Mesenchymal stem cell (in vitro differentiated cells and primary cell): Measurements from ENCODE around the gene CCSER1.
A peak's percentile ranks its signal among the peaks of the same experiment; 100 is the strongest.

Source experiments
- DNase-seq: peaks from one replicate; pipeline ENCODE4 v3.0.0-alpha.2; 2013
- H2AFZ ChIP-seq: one replicate; pipeline ENCODE4 v1.6.1; 2013; ENCODE audit warnings: low read depth, mild to moderate bottlenecking, control low read depth, inconsistent platforms, low read length, moderate library complexity
- H2AK5ac ChIP-seq: 2 replicates; pipeline ENCODE4 v1.6.1; 2013; ENCODE audit warnings: low read length, moderate library complexity, mild to moderate bottlenecking, inconsistent platforms; ENCODE audit not compliant: severe bottlenecking
- H2BK120ac ChIP-seq: one replicate; pipeline ENCODE4 v1.6.1; 2013; ENCODE audit warnings: low read depth, mild to moderate bottlenecking, inconsistent platforms, low read length, moderate library complexity
- H2BK12ac ChIP-seq, 2 experiments: one replicate each; pipeline ENCODE4 v1.6.1; 2013; ENCODE audit warnings: inconsistent platforms in 2 of 2, low read length in 2 of 2, mild to moderate bottlenecking in 2 of 2, moderate library complexity in 2 of 2, control low read depth in 1 of 2
- H2BK15ac ChIP-seq: one replicate; pipeline ENCODE4 v1.6.1; 2013; ENCODE audit warnings: mild to moderate bottlenecking, low read depth, inconsistent platforms; ENCODE audit not compliant: poor library complexity, severe bottlenecking
- H2BK5ac ChIP-seq: 2 replicates; pipeline ENCODE4 v1.6.1; 2013; ENCODE audit warnings: low read depth, mild to moderate bottlenecking, low read length, control low read depth, inconsistent platforms; ENCODE audit not compliant: poor library complexity, severe bottlenecking
- H3K14ac ChIP-seq, 2 experiments: one replicate each; pipeline ENCODE4 v1.6.1; 2013; ENCODE audit warnings: inconsistent platforms in 2 of 2, low read length in 2 of 2, control low read depth in 1 of 2, mild to moderate bottlenecking in 1 of 2, moderate library complexity in 1 of 2
- H3K18ac ChIP-seq, 2 experiments: one replicate each; pipeline ENCODE4 v1.6.1; 2013; ENCODE audit warnings: inconsistent platforms in 2 of 2, low read length in 2 of 2, control low read depth in 1 of 2, low read depth in 1 of 2, mild to moderate bottlenecking in 1 of 2
- H3K23ac ChIP-seq, 2 experiments: one replicate each; pipeline ENCODE4 v1.6.1; 2013; ENCODE audit warnings: inconsistent platforms in 2 of 2, low read length in 2 of 2, mild to moderate bottlenecking in 2 of 2, moderate library complexity in 2 of 2, control low read depth in 1 of 2
- H3K27ac ChIP-seq: 2 replicates; pipeline ENCODE4 v1.5.1; 2013; ENCODE audit warnings: mild to moderate bottlenecking, moderate library complexity, low read length, control low read depth, inconsistent platforms; ENCODE audit not compliant: poor library complexity, severe bottlenecking
- H3K27me3 ChIP-seq, 2 experiments: 2 replicates each; pipeline versions ENCODE4 v1.6.1 to v1.7.0; 2013; ENCODE audit warnings: low read length in 2 of 2, mild to moderate bottlenecking in 2 of 2, moderate library complexity in 2 of 2, control low read depth in 1 of 2, inconsistent platforms in 1 of 2; ENCODE audit not compliant: control insufficient read depth in 1 of 2, insufficient read depth in 1 of 2
- H3K36me3 ChIP-seq, 2 experiments: 2 replicates each; pipeline versions ENCODE4 v1.6.1 to v1.7.0; 2013; ENCODE audit warnings: low read length in 2 of 2, control low read depth in 1 of 2, inconsistent platforms in 1 of 2, low read depth in 1 of 2, mild to moderate bottlenecking in 1 of 2; ENCODE audit not compliant: insufficient read depth in 2 of 2, control insufficient read depth in 1 of 2
- H3K4ac ChIP-seq, 2 experiments: one replicate each; pipeline ENCODE4 v1.6.1; 2013; ENCODE audit warnings: inconsistent platforms in 2 of 2, low read length in 2 of 2, mild to moderate bottlenecking in 2 of 2, moderate library complexity in 2 of 2, control low read depth in 1 of 2, low read depth in 1 of 2
- H3K4me1 ChIP-seq: 2 replicates; pipeline ENCODE4 v1.6.1; 2013; ENCODE audit warnings: low read depth, low read length, control low read depth; ENCODE audit not compliant: control insufficient read depth, insufficient read depth
- H3K4me2 ChIP-seq: 2 replicates; pipeline ENCODE4 v1.6.1; 2013; ENCODE audit warnings: low read length, mild to moderate bottlenecking, inconsistent platforms; ENCODE audit not compliant: poor library complexity, severe bottlenecking
- H3K4me3 ChIP-seq, 2 experiments: 2 replicates each; pipeline versions ENCODE4 v1.5.1 to v1.7.0; 2013; ENCODE audit warnings: low read length in 2 of 2, mild to moderate bottlenecking in 2 of 2, control low read depth in 1 of 2, low read depth in 1 of 2; ENCODE audit not compliant: insufficient read depth in 1 of 2
- H3K79me1 ChIP-seq: replicated peaks from 2 replicates; pipeline ENCODE4 v1.6.1; 2013; ENCODE audit warnings: mild to moderate bottlenecking, control low read depth, low read length, inconsistent platforms; ENCODE audit not compliant: poor library complexity, severe bottlenecking
- H3K9ac ChIP-seq: 2 replicates; pipeline ENCODE4 v1.7.0; 2013; ENCODE audit warnings: mild to moderate bottlenecking, low read length, moderate library complexity
- H3K9me3 ChIP-seq: 2 replicates; pipeline ENCODE4 v1.7.0; 2013; ENCODE audit warnings: mild to moderate bottlenecking, low read length; ENCODE audit not compliant: control insufficient read depth
- H4K8ac ChIP-seq: one replicate; pipeline ENCODE4 v1.6.1; 2013; ENCODE audit warnings: inconsistent platforms, mild to moderate bottlenecking, low read length, moderate library complexity
- H4K91ac ChIP-seq: one replicate; pipeline ENCODE4 v1.6.1; 2013; ENCODE audit warnings: mild to moderate bottlenecking, low read length, inconsistent platforms
- WGBS: methylation state at CpG from one replicate; pipeline ENCODE4 v1.1.7; 2013; ENCODE audit warnings: mixed read lengths; 5-methylcytosine and 5-hydroxymethylcytosine counted together

CCSER1 gene

DNA sequence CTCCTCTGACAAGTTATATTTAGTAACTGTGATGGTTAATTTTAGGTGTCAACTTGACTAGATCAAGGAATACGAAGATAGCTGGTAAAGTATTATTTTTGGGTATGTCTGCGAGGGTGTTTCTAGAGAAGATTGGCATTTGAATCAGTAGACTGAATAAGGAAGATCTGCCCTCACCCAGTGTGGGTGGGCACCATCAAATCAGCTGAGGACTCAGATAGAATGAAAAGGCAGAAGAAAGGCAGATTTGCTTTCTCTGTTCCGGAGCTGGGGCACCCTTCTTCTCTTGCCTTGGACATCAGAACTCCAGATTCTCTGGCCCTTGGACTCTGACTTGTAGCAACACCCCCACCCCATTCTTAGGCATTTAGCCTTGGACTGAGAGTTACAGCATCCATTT, 981.6 kb downstream of the CCSER1 start:
- H3K27me3 ChIP-seq, result no peaks in the 10 kb centered on the region
- H2BK5ac ChIP-seq, result no peak overlapping the region
- no peaks in the 10 kb centered on the region for H3K4me1 ChIP-seq
- no peaks in the 10 kb centered on the region for H3K79me1 ChIP-seq
- H3K9me3 ChIP-seq, result peaks cover 10% of the 10 kb centered on the region
- 88% methylated on average over 3 of the region's 3 CpGs for WGBS
- no peak overlapping the region for H3K18ac ChIP-seq
- no peak overlapping the region for H2AFZ ChIP-seq
- H3K4me2 ChIP-seq, result no peak overlapping the region
- H2BK15ac ChIP-seq, result no peak overlapping the region
- H3K23ac ChIP-seq, result no peak overlapping the region
- no peak overlapping the region for H2AK5ac ChIP-seq
- no peak overlapping the region for H3K4me3 ChIP-seq
- no peak overlapping the region for H4K8ac ChIP-seq
- H3K14ac ChIP-seq, result no peak overlapping the region
- no peak overlapping the region for H3K4ac ChIP-seq
- H3K27ac ChIP-seq, result no peak overlapping the region
- no peak for DNase-seq
- no peak overlapping the region for H2BK120ac ChIP-seq
- no peak overlapping the region for H3K9ac ChIP-seq
- H3K36me3 ChIP-seq, result no peaks in the 10 kb centered on the region
- H2BK12ac ChIP-seq, result no peak overlapping the region
- no peak overlapping the region for H4K91ac ChIP-seq

DNA sequence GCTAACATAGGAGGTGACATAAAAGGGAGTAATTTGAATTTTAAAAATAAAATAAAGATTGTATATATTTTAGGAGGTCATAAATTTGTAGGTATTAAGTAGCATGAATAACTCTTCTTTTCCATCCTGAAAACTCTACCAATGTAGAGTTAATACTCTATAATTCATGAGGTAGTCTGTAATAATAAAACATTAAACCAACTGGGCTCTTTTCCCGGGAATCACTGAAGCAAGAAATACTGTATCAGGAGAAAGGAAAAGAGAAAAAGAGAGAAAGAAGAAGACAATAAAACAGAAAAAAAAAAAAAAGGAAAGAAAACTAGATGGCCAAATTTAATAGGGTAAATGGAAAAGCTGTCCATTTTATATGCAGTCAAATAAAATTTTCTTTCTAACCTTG, 984.4 kb downstream of the CCSER1 start:
- Histone ChIP-seq H3K23ac (no peak overlapping the region), H2AFZ (no peak overlapping the region)
- DNase-seq, result no peak

DNA sequence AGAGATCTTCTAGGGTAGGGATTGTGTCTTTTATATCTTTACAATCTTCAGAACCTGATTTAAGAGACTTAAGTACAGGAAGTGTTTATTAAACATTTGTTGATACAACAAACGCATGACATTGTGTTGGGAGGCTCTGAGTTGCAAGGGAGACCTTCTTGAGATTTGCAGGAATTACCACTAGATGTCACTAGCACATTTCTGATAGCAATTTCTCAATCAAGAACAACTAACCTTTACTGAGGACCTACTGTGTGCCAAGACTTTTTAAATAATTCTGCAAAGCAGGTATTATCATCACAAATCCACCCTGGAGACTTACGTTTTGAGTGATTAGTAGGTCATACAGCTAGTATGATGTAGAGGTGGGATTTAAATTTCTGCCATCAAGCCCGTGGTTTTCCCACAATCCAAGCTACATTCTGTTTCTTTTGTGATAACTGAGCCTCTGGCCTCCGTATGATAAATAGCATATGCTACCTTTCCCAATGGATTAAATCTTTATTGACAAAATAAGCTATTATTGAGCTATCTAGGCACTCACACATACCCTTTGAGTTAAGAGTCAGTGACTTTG, 986.0 kb downstream of the CCSER1 start:
- Histone ChIP-seq H3K9me3 (no peaks in the 10 kb centered on the region), H4K91ac (no peak overlapping the region), H3K9ac (no peak overlapping the region), H2AK5ac (no peak overlapping the region), H2BK120ac (no peak overlapping the region), H3K4me3 (no peak overlapping the region), H3K79me1 (no peaks in the 10 kb centered on the region), H3K14ac (no peak overlapping the region), H2BK12ac (no peak overlapping the region), H3K18ac (no peak overlapping the region), H2AFZ (no peak overlapping the region), H3K4me1 (no peaks in the 10 kb centered on the region), H3K4ac (no peak overlapping the region), H3K23ac (no peak overlapping the region), H4K8ac (no peak overlapping the region), H3K4me2 (no peak overlapping the region), H2BK5ac (no peak overlapping the region), H3K27me3 (no peaks in the 10 kb centered on the region), H2BK15ac (no peak overlapping the region), H3K27ac (no peak overlapping the region), H3K36me3 (no peaks in the 10 kb centered on the region)
- 28% methylated on average over 2 of the region's 4 CpGs for WGBS
- peak; percentile 34 for DNase-seq

More for the DNA sequence above, 984.4 kb downstream of the CCSER1 start:
- Histone ChIP-seq H2BK5ac (no peak overlapping the region), H3K27ac (no peak overlapping the region), H3K4me1 (no peaks in the 10 kb centered on the region), H3K4me3 (no peak overlapping the region), H3K36me3 (no peaks in the 10 kb centered on the region), H3K9me3 (no peaks in the 10 kb centered on the region), H2BK15ac (no peak overlapping the region), H3K79me1 (no peaks in the 10 kb centered on the region), H4K91ac (no peak overlapping the region), H4K8ac (no peak overlapping the region), H3K18ac (no peak overlapping the region), H3K4ac (no peak overlapping the region), H2BK12ac (no peak overlapping the region), H3K9ac (no peak overlapping the region), H3K4me2 (no peak overlapping the region), H3K14ac (no peak overlapping the region), H2BK120ac (no peak overlapping the region), H3K27me3 (no peaks in the 10 kb centered on the region), H2AK5ac (no peak overlapping the region)
- WGBS, result 100% methylated on average over 1 of the region's 1 CpG

DNA sequence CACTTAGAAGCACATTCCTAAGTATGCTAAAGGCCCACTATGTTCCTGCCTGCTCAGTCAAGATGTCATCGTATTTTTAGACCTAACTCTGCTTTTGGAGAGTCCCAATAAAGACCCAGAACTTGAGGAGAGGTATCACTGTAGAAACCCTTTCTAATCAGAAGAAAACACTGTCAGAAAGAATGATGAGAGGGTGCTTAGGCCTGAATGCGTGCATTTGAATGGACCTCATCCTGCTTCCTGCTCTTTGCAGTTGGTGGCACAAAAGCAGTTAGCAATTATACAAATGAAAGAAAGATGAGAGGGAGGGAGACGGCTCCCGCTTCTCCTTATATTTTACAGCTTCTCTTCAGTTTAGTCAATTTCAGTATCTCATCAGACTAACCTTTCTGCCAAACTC, 987.2 kb downstream of the CCSER1 start:
- no peak overlapping the region for H2BK12ac ChIP-seq
- no peaks in the 10 kb centered on the region for H3K36me3 ChIP-seq
- no peak overlapping the region for H2BK120ac ChIP-seq
- no peak overlapping the region for H4K8ac ChIP-seq
- no peak overlapping the region for H2AK5ac ChIP-seq
- no peaks in the 10 kb centered on the region for H3K79me1 ChIP-seq
- H3K23ac ChIP-seq, result no peak overlapping the region
- no peak overlapping the region for H2AFZ ChIP-seq
- no peaks in the 10 kb centered on the region for H3K4me1 ChIP-seq
- no peak for DNase-seq
- H3K4me2 ChIP-seq, result no peak overlapping the region
- no peak overlapping the region for H3K27ac ChIP-seq
- no peak overlapping the region for H4K91ac ChIP-seq
- H3K4me3 ChIP-seq, result no peak overlapping the region
- H3K9me3 ChIP-seq, result no peaks in the 10 kb centered on the region
- no peak overlapping the region for H2BK15ac ChIP-seq
- no peak overlapping the region for H3K9ac ChIP-seq
- no peak overlapping the region for H3K14ac ChIP-seq
- H3K4ac ChIP-seq, result no peak overlapping the region
- no peak overlapping the region for H2BK5ac ChIP-seq
- H3K27me3 ChIP-seq, result no peaks in the 10 kb centered on the region
- no peak overlapping the region for H3K18ac ChIP-seq
- 61% methylated on average over 2 of the region's 4 CpGs for WGBS
